Stimulated activated CD8-positive, alpha-beta memory T cell treated with anti-CD3 and anti-CD28 coated beads, Interleukin-4, amount 100 ng/mL, for 24 hours (primary cell): ENCODE measurements around the gene CPPED1.
"Not testable (repeated sequence)": the region's sequence is repeated elsewhere in the genome, so short reads cannot be mapped to it uniquely, and the experiment has no call there.

Experiments used
- DNase-seq: peaks from one replicate; pipeline ENCODE4 v3.0.0-alpha.2; 2020; ENCODE audit warnings: low read depth

Gene CPPED1

GRCh38 chr16:12802048-12802447, 1.6 kb downstream of the CPPED1 start:
- no peak for DNase-seq

- no peak for DNase-seq
Measured at GRCh38 chr16:12801511-12802042, 2.1 kb downstream of the CPPED1 start.

GRCh38 chr16:12800817-12801216, 2.9 kb downstream of the CPPED1 start:
- no peak for DNase-seq

GRCh38 chr16:12799996-12800395, 3.7 kb downstream of the CPPED1 start:
- not testable (repeated sequence) for DNase-seq

GRCh38 chr16:12798846-12799245, 4.8 kb downstream of the CPPED1 start:
- no peak for DNase-seq

- DNase-seq = no peak
Measured at GRCh38 chr16:12798171-12798570, 5.5 kb downstream of the CPPED1 start.

- DNase-seq = no peak
Measured at GRCh38 chr16:12796498-12796897, 7.2 kb downstream of the CPPED1 start.

GRCh38 chr16:12794486-12795387, 8.9 kb downstream of the CPPED1 start:
- DNase-seq = no peak

GRCh38 chr16:12793865-12794240, 9.8 kb downstream of the CPPED1 start:
- no peak for DNase-seq

GRCh38 chr16:12793120-12793864, 10.4 kb downstream of the CPPED1 start:
- DNase-seq = no peak

GRCh38 chr16:12792528-12792927, 11.2 kb downstream of the CPPED1 start:
- not testable (repeated sequence) for DNase-seq

- DNase-seq = no peak
Measured at GRCh38 chr16:12791340-12791739, 12.3 kb downstream of the CPPED1 start.

- DNase-seq = no peak
Measured at GRCh38 chr16:12788758-12789157, 14.9 kb downstream of the CPPED1 start.

GRCh38 chr16:12786081-12786480, 17.6 kb downstream of the CPPED1 start:
- DNase-seq = no peak

- no peak for DNase-seq
Measured at GRCh38 chr16:12784076-12784475, 19.6 kb downstream of the CPPED1 start.

GRCh38 chr16:12781777-12782176, 21.9 kb downstream of the CPPED1 start:
- no peak for DNase-seq

- DNase-seq = no peak
Measured at GRCh38 chr16:12780467-12780866, 23.2 kb downstream of the CPPED1 start.

GRCh38 chr16:12778726-12779125, 25.0 kb downstream of the CPPED1 start:
- DNase-seq = no peak

GRCh38 chr16:12775656-12776236, 27.9 kb downstream of the CPPED1 start:
- no peak for DNase-seq

GRCh38 chr16:12773221-12773620, 30.5 kb downstream of the CPPED1 start:
- no peak for DNase-seq

GRCh38 chr16:12771341-12771798, 32.3 kb downstream of the CPPED1 start:
- DNase-seq = no peak

- no peak for DNase-seq
Measured at GRCh38 chr16:12769525-12769924, 34.2 kb downstream of the CPPED1 start.
